ENCODE data around the gene ATP6AP1. TPM values are rescaled to one million over a fixed set of nuclear protein-coding genes. Genes with fewer than 3 reads are reported as not detected.

Gene ATP6AP1
- polyA plus RNA-seq (2013, experiment 1 of 2), result 49.4 TPM
- 45.9 TPM for polyA plus RNA-seq (2013, experiment 2 of 2)

GRCh38 chrX:154428176-154429171 is at the start of gene ATP6AP1:
ATP6AP1 (plus strand) TSS chrX:154428677; CDS start chrX:154428693, 16 bp downstream.
- no peaks in the 10 kb centered on the region for H3K27me3 ChIP-seq (ENCODE audit: control insufficient read depth in 3 of 3, insufficient read depth in 3 of 3, low read depth in 1 of 3, low read length in 3 of 3)
- no peak within 1 kb of the TSS for H3K27ac ChIP-seq (replicated peaks; ENCODE audit: low read length)
- peak within 1 kb of the TSS; percentile 85 for H2AFZ ChIP-seq (ENCODE audit: low read length)
- H3K23ac ChIP-seq (ENCODE audit: low read depth, low read length, poor library complexity), result peak within 1 kb of the TSS; percentile 55
- H3K4me3 ChIP-seq (ENCODE audit: low read length in 2 of 2), result peak within 1 kb of the TSS; percentile 67 to 91
- H3K9ac ChIP-seq (ENCODE audit: low read depth, low read length, poor library complexity), result peak within 1 kb of the TSS; percentile 98
- H3K79me1 ChIP-seq (ENCODE audit: low read depth, low read length), result peaks cover 11% of the 10 kb centered on the region
- no peak within 1 kb of the TSS for H2BK12ac ChIP-seq (ENCODE audit: low read length)
- peak within 1 kb of the TSS; percentile 94 for H3K14ac ChIP-seq (ENCODE audit: low read length)
- peaks cover 2 to 25% of the 10 kb centered on the region in 2 donors for H3K36me3 ChIP-seq (replicated peaks in 1 of 2; ENCODE audit: control insufficient read depth in 2 of 2, insufficient read depth in 2 of 2, low read length in 2 of 2)
- DNase-seq (ENCODE audit: low spot score), result peak; percentile 82
- peaks cover 0 to 6% of the 10 kb centered on the region in 2 donors for H3K4me1 ChIP-seq (ENCODE audit: control insufficient read depth in 2 of 2, insufficient read depth in 1 of 2, low read depth in 1 of 2, low read length in 2 of 2)
- no CpG with 5 or more reads among the region's 87 CpGs for WGBS, 2 donors (ENCODE audit: extremely low coverage in 2 of 2, insufficient read length in 2 of 2, insufficient replicate concordance in 1 of 2)
- H3K4ac ChIP-seq (ENCODE audit: low read length), result no peak within 1 kb of the TSS
- H3K18ac ChIP-seq (ENCODE audit: low read length), result peak within 1 kb of the TSS; percentile 95
- H2BK15ac ChIP-seq (ENCODE audit: low read length), result no peak within 1 kb of the TSS
- no peaks in the 10 kb centered on the region for H3K9me3 ChIP-seq (replicated peaks in 1 of 2; ENCODE audit: control insufficient read depth in 2 of 2, insufficient read depth in 1 of 2, low read depth in 1 of 2, low read length in 2 of 2)
- no peak within 1 kb of the TSS for H2BK120ac ChIP-seq (ENCODE audit: low read depth, low read length)
- peak within 1 kb of the TSS; percentile 57 for H3K4me2 ChIP-seq (ENCODE audit: insufficient read depth, low read length, poor library complexity, severe bottlenecking)
- H2AK5ac ChIP-seq (ENCODE audit: low read depth, low read length), result peak within 1 kb of the TSS; percentile 46
- H2BK5ac ChIP-seq (ENCODE audit: low read length), result peak within 1 kb of the TSS; percentile 75
- H4K8ac ChIP-seq (ENCODE audit: low read depth, low read length), result no peak within 1 kb of the TSS
- no peak within 1 kb of the TSS for H4K91ac ChIP-seq (ENCODE audit: low read depth, low read length, poor library complexity)

- no CpG with 5 or more reads among the region's 103 CpGs for WGBS, 2 donors (ENCODE audit: extremely low coverage in 2 of 2, insufficient read length in 2 of 2, insufficient replicate concordance in 1 of 2)
- Histone ChIP-seq H3K9ac (ENCODE audit: low read depth, low read length, poor library complexity) (peak within 1 kb of the TSS; percentile 90), H3K27ac (replicated peaks; ENCODE audit: low read length) (peak within 1 kb of the TSS; percentile 95), H3K9me3 (replicated peaks in 1 of 2; ENCODE audit: control insufficient read depth in 2 of 2, insufficient read depth in 1 of 2, low read depth in 1 of 2, low read length in 2 of 2) (no peaks in the 10 kb centered on the region), H2AFZ (ENCODE audit: low read length) (peak within 1 kb of the TSS; percentile 53), H3K27me3 (ENCODE audit: control insufficient read depth in 3 of 3, insufficient read depth in 3 of 3, low read depth in 1 of 3, low read length in 3 of 3) (no peaks in the 10 kb centered on the region), H3K79me1 (ENCODE audit: low read depth, low read length) (no peaks in the 10 kb centered on the region), H3K18ac (ENCODE audit: low read length) (peak within 1 kb of the TSS; percentile 95), H4K8ac (ENCODE audit: low read depth, low read length) (no peak within 1 kb of the TSS), H3K36me3 (replicated peaks in 1 of 2; ENCODE audit: control insufficient read depth in 2 of 2, insufficient read depth in 2 of 2, low read length in 2 of 2) (peaks cover 0 to 22% of the 10 kb centered on the region in 2 donors), H2BK12ac (ENCODE audit: low read length) (no peak within 1 kb of the TSS), H2AK5ac (ENCODE audit: low read depth, low read length) (peak within 1 kb of the TSS; percentile 81), H3K4me1 (ENCODE audit: control insufficient read depth in 2 of 2, insufficient read depth in 1 of 2, low read depth in 1 of 2, low read length in 2 of 2) (peaks cover 11 to 18% of the 10 kb centered on the region in 2 donors), H3K4me3 (ENCODE audit: low read length in 2 of 2) (peak within 1 kb of the TSS; percentile 86 to 95), H2BK120ac (ENCODE audit: low read depth, low read length) (peak within 1 kb of the TSS; percentile 72), H3K4me2 (ENCODE audit: insufficient read depth, low read length, poor library complexity, severe bottlenecking) (peak within 1 kb of the TSS; percentile 73), H2BK15ac (ENCODE audit: low read length) (no peak within 1 kb of the TSS), H3K23ac (ENCODE audit: low read depth, low read length, poor library complexity) (peak within 1 kb of the TSS; percentile 55), H3K4ac (ENCODE audit: low read length) (no peak within 1 kb of the TSS), H4K91ac (ENCODE audit: low read depth, low read length, poor library complexity) (no peak within 1 kb of the TSS), H2BK5ac (ENCODE audit: low read length) (peak within 1 kb of the TSS; percentile 87), H3K14ac (ENCODE audit: low read length) (peak within 1 kb of the TSS; percentile 82)
- DNase-seq (ENCODE audit: low spot score), result peak; percentile 96
Measured at GRCh38 chrX:154378799-154379568, 49.5 kb upstream of the ATP6AP1 start, which contains the start of gene EMD. EMD (plus strand) TSS chrX:154379295; CDS start chrX:154379485, 190 bp downstream.

GRCh38 chrX:154379569-154379951 is 48.9 kb upstream of the ATP6AP1 start:
- WGBS, 2 donors (ENCODE audit: extremely low coverage in 2 of 2, insufficient read length in 2 of 2, insufficient replicate concordance in 1 of 2), result no CpG with 5 or more reads among the region's 38 CpGs
- Histone ChIP-seq H3K9me3 (replicated peaks in 1 of 2; ENCODE audit: control insufficient read depth in 2 of 2, insufficient read depth in 1 of 2, low read depth in 1 of 2, low read length in 2 of 2) (no peaks in the 10 kb centered on the region), H3K23ac (ENCODE audit: low read depth, low read length, poor library complexity) (no peak overlapping the region), H3K79me1 (ENCODE audit: low read depth, low read length) (no peaks in the 10 kb centered on the region), H4K91ac (ENCODE audit: low read depth, low read length, poor library complexity) (no peak overlapping the region), H3K4me2 (ENCODE audit: insufficient read depth, low read length, poor library complexity, severe bottlenecking) (peak overlapping the region; percentile 54), H3K14ac (ENCODE audit: low read length) (no peak overlapping the region), H2BK120ac (ENCODE audit: low read depth, low read length) (no peak overlapping the region), H2AFZ (ENCODE audit: low read length) (no peak overlapping the region), H3K4ac (ENCODE audit: low read length) (no peak overlapping the region), H3K27ac (replicated peaks; ENCODE audit: low read length) (peak overlapping the region; percentile 69), H3K4me1 (ENCODE audit: control insufficient read depth in 2 of 2, insufficient read depth in 1 of 2, low read depth in 1 of 2, low read length in 2 of 2) (peaks cover 10 to 18% of the 10 kb centered on the region in 2 donors), H2BK15ac (ENCODE audit: low read length) (no peak overlapping the region), H3K4me3 (ENCODE audit: low read length in 2 of 2) (peak overlapping the region; percentile 86 to 95), H3K9ac (ENCODE audit: low read depth, low read length, poor library complexity) (peak overlapping the region; percentile 88), H3K36me3 (replicated peaks in 1 of 2; ENCODE audit: control insufficient read depth in 2 of 2, insufficient read depth in 2 of 2, low read length in 2 of 2) (peaks cover 0 to 22% of the 10 kb centered on the region in 2 donors), H2BK12ac (ENCODE audit: low read length) (no peak overlapping the region), H3K27me3 (ENCODE audit: control insufficient read depth in 3 of 3, insufficient read depth in 3 of 3, low read depth in 1 of 3, low read length in 3 of 3) (no peaks in the 10 kb centered on the region), H4K8ac (ENCODE audit: low read depth, low read length) (no peak overlapping the region), H2AK5ac (ENCODE audit: low read depth, low read length) (no peak overlapping the region), H2BK5ac (ENCODE audit: low read length) (peak overlapping the region; percentile 82), H3K18ac (ENCODE audit: low read length) (peak overlapping the region; percentile 92)
- no peak for DNase-seq (ENCODE audit: low spot score)

Data from neuronal stem cell (in vitro differentiated cells).